Lung (tissue), 12 donors: ENCODE data around the gene PPP1R2B. TPM values are rescaled to one million over a fixed set of nuclear protein-coding genes. Genes with fewer than 3 reads are reported as not detected.
A peak's percentile ranks its signal among the peaks of the same experiment; 100 is the strongest.

Source experiments
- ATAC-seq: fragments of 200-7000 bp; cut with Tn5 transposase; one replicate; pipeline ENCODE4 v1.9.1; 2020; ENCODE audit warnings: moderate number of reproducible peaks; ENCODE audit not compliant: insufficient read depth, low FRiP score
- DNase-seq, 3 donors: peaks; one replicate each; pipeline ENCODE4 v3.0.0-alpha.2; 2013 to 2017
- H3K27ac ChIP-seq, 2 donors: one replicate each; pipeline ENCODE4 v1.5.1; 2013; ENCODE audit warnings: mild to moderate bottlenecking in 2 of 2, moderate library complexity in 2 of 2, control low read depth in 1 of 2, inconsistent platforms in 1 of 2, low read depth in 1 of 2, low read length in 1 of 2
- H3K27me3 ChIP-seq, 3 donors: one replicate each; pipeline ENCODE4 v1.5.1; 2013; ENCODE audit warnings: low read length in 2 of 3; ENCODE audit not compliant: control insufficient read depth in 3 of 3, insufficient read depth in 3 of 3
- H3K36me3 ChIP-seq, 4 donors: one replicate each; pipeline ENCODE4 v1.5.1; 2013; ENCODE audit warnings: low read length in 4 of 4, mild to moderate bottlenecking in 1 of 4, moderate library complexity in 1 of 4; ENCODE audit not compliant: control insufficient read depth in 4 of 4, insufficient read depth in 4 of 4
- H3K4me1 ChIP-seq, 5 donors: one replicate each; pipeline ENCODE4 v1.5.1; 2013; ENCODE audit warnings: low read length in 5 of 5, mild to moderate bottlenecking in 2 of 5, moderate library complexity in 1 of 5; ENCODE audit not compliant: control insufficient read depth in 5 of 5, insufficient read depth in 5 of 5
- H3K4me3 ChIP-seq: one replicate; pipeline ENCODE4 v1.5.1; 2013; ENCODE audit warnings: mild to moderate bottlenecking, control low read depth, moderate library complexity
- H3K9ac ChIP-seq, 2 donors: one replicate each; pipeline ENCODE4 v1.5.1; 2013; ENCODE audit warnings: low read length in 2 of 2, control low read depth in 1 of 2; ENCODE audit not compliant: insufficient read depth in 1 of 2
- H3K9me3 ChIP-seq, 4 donors: one replicate each; pipeline ENCODE4 v1.5.1; 2013; ENCODE audit warnings: low read length in 3 of 4, mild to moderate bottlenecking in 1 of 4, moderate library complexity in 1 of 4; ENCODE audit not compliant: control insufficient read depth in 4 of 4, insufficient read depth in 3 of 4
- WGBS, 2 donors: extraction: QIAGEN DNeasy Blood & Tissue Kit; methylation state at CpG; one replicate each; pipeline ENCODE4 v1.1.7; 2013; 5-methylcytosine and 5-hydroxymethylcytosine counted together
- polyA plus RNA-seq, 2 donors: library from polyadenylated mRNA; stranded (reverse); fragments of 200-250 nt; gene quantifications; one replicate each; pipeline ENCODE4 v1.2.1, GENCODE V29; 2013
- total RNA-seq, 2 donors: library from RNA; depleted of rRNA in 1 of 2; stranded (reverse); fragments of >200 nt in 1 of 2; gene quantifications; one replicate each; pipeline ENCODE4 v1.2.1, GENCODE V29; 2014 to 2021
- TF ChIP-seq, protein P1 (sequence below): IDR thresholded peaks from 2 replicates; pipeline ENCODE4 v1.5.1; 2012; ENCODE audit warnings: mild to moderate bottlenecking; ENCODE audit errors: control extremely low read depth, extremely low read depth
- donor health status: control.
- donor health status: control.
- donor health status: Bipolar disorder and iron deficiency.
- donor health status: healthy.
- donor health status: DM: yes; HTN: yes; CAD: no.

PPP1R2B gene
- total and polyA plus RNA-seq, 4 donors: 0.02 to 0.11 TPM; not detected in 2

DNA sequence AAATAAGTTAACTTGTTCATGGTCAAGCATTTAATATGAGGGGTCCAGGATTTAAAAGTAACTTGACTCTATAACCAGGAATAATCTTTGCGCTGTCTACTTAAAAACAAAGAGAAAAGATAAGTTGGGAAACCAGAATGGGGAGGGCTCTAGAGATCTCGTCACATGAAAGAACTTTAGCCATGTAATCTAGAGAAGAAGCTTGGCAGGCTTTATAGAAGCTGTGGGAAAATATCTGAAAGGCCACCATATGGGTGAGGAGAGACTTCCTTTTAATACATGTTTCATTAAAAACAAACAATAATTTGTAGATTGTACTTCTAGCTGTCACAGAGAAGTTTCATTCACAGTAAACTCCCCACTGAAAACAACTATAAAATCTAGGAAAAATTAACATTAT lies 46.7 kb upstream of the PPP1R2B start:
- H3K4me3 ChIP-seq: no peak overlapping the region
- H3K4me1 ChIP-seq: peaks cover 0 to 3% (median 0%) of the 10 kb centered on the region in 5 donors
- DNase-seq (peak in 2 of 3 donors; percentile 17 to 45), ATAC-seq (no peak)
- TF ChIP-seq, protein P1, sequence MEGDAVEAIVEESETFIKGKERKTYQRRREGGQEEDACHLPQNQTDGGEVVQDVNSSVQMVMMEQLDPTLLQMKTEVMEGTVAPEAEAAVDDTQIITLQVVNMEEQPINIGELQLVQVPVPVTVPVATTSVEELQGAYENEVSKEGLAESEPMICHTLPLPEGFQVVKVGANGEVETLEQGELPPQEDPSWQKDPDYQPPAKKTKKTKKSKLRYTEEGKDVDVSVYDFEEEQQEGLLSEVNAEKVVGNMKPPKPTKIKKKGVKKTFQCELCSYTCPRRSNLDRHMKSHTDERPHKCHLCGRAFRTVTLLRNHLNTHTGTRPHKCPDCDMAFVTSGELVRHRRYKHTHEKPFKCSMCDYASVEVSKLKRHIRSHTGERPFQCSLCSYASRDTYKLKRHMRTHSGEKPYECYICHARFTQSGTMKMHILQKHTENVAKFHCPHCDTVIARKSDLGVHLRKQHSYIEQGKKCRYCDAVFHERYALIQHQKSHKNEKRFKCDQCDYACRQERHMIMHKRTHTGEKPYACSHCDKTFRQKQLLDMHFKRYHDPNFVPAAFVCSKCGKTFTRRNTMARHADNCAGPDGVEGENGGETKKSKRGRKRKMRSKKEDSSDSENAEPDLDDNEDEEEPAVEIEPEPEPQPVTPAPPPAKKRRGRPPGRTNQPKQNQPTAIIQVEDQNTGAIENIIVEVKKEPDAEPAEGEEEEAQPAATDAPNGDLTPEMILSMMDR: no peak
- H3K36me3 ChIP-seq: no peaks in the 10 kb centered on the region
- H3K9me3 ChIP-seq: peaks cover 0 to 3% (median 0%) of the 10 kb centered on the region in 4 donors
- H3K27ac ChIP-seq: no peak overlapping the region
- no peaks in the 10 kb centered on the region for H3K27me3 ChIP-seq
- WGBS, 2 donors: 57 to 87% methylated on average over 2 of the region's 2 CpGs
- H3K9ac ChIP-seq: no peak overlapping the region

DNA sequence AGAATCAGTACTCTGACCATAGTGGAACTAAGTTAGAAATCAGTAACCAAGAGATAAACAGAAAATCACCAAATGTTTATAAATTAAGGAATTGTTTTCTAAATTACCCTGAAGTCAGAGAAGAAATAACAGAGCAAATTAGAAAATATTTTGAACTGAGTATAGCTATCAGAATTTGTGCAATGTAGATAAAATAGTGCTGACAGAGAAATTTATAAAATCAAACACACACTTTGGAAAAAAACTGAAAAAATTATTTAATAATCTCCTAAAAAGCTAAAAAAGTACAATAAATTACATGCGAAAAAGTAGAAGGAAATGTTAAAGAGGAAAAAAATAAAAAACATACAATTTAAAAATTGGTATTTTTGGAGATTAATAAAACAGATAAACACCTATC lies 37.1 kb upstream of the PPP1R2B start:
- Histone ChIP-seq H3K27ac (no peak overlapping the region), H3K4me3 (no peak overlapping the region), H3K27me3 (no peaks in the 10 kb centered on the region), H3K9ac (no peak overlapping the region), H3K4me1 (peaks cover 0 to 4% (median 0%) of the 10 kb centered on the region in 5 donors), H3K36me3 (no peaks in the 10 kb centered on the region), H3K9me3 (no peaks in the 10 kb centered on the region)
- DNase-seq: no peak
- ATAC-seq: no peak
- WGBS, 2 donors: 87 to 94% methylated on average over 1 of the region's 1 CpG
- TF ChIP-seq, protein P1: no peak

DNA sequence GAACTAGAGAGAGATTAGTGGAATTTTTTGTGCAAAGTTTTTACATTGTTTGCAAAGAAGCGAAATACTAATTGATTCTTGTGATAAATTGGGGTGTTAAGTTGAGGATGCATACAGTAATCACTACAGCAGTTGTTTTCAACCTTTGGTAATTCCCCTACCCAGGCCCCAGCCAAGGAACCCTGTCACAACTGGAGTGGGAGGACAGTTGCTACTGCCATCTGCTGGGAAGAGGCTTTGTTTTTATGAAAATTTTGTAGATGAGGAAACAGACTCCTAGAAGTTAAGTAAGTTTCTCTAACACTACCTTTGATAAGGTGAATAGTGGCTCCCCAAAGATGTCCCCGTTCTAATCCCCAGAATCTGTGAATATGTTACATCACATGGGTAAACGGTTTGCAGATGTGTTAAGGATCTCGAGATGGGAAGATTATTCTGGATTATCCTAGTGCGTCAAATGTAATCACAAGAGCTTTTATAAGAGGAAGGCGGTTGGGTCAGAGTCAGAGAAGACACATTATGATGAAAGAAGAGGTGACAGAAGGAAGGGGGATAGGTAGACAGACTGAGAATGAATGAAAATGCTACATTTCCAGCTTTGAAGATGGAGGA lies 34.0 kb upstream of the PPP1R2B start:
- TF ChIP-seq, protein P1: no peak
- WGBS, 2 donors: 73 to 74% methylated on average over 6 of the region's 6 CpGs
- no peak overlapping the region for H3K4me3 ChIP-seq
- H3K36me3 ChIP-seq: no peaks in the 10 kb centered on the region
- no peak overlapping the region for H3K27ac ChIP-seq
- H3K4me1 ChIP-seq: peaks cover 0 to 4% (median 0%) of the 10 kb centered on the region in 5 donors
- H3K9me3 ChIP-seq: no peaks in the 10 kb centered on the region
- no peak overlapping the region for H3K9ac ChIP-seq
- DNase-seq: peak; percentile 16 to 55 (median 55)
- no peak for ATAC-seq
- peaks cover 0 to 2% (median 0%) of the 10 kb centered on the region in 3 donors for H3K27me3 ChIP-seq

DNA sequence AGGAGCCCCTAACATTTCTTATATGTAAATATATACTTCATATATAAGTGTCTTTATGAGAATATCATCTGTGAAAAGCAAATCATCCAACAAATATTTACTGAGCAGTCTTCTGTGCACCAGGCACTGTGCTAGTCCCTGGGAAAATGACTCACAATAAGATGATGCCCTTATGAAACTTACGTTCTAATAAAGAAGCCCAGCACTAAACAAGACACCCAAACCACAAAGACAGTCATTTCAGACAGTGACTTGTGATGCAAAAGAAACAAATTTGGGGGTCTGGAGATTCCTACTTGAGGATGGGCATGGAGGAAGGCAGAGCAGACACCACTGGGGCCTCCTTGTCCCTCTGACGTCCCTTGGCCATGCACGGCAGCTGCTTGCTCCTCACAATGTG lies 30.6 kb upstream of the PPP1R2B start:
- H3K9me3 ChIP-seq: no peaks in the 10 kb centered on the region
- H3K36me3 ChIP-seq: no peaks in the 10 kb centered on the region
- TF ChIP-seq, protein P1: no peak
- ATAC-seq: no peak
- H3K4me1 ChIP-seq: peaks cover 0 to 1% (median 0%) of the 10 kb centered on the region in 5 donors
- WGBS, 2 donors: 84 to 85% methylated on average over 3 of the region's 3 CpGs
- DNase-seq: no peak
- H3K27me3 ChIP-seq: peaks cover 0 to 2% (median 0%) of the 10 kb centered on the region in 3 donors
- no peak overlapping the region for H3K27ac ChIP-seq
- H3K9ac ChIP-seq: no peak overlapping the region
- no peak overlapping the region for H3K4me3 ChIP-seq
